Neutrophil (primary cell): ENCODE results near the gene ADAMTS14.
"Not testable (repeated sequence)": the region's sequence is repeated elsewhere in the genome, so short reads cannot be mapped to it uniquely, and the experiment has no call there.

Experiments used
- H3K27ac ChIP-seq: fragments of 200-600 bp; sonication (generic); 2 replicates; pipeline ENCODE4 v1.5.1; 2016; ENCODE audit warnings: mild to moderate bottlenecking, moderate library complexity
- H3K27me3 ChIP-seq: fragments of 200-600 bp; sonication (generic); 2 replicates; pipeline ENCODE4 v1.6.0; 2016; ENCODE audit warnings: mild to moderate bottlenecking
- H3K36me3 ChIP-seq: fragments of 200-600 bp; sonication (generic); 2 replicates; pipeline ENCODE4 v1.5.1; 2017
- H3K4me1 ChIP-seq, 2 experiments: fragments of 200-600 bp in 1 of 2; sonication (generic) in 1 of 2; 1 replicate in 1 of 2; 2 replicates in 1 of 2; pipeline versions ENCODE4 v1.5.1 to v1.6.1; 2013 to 2016; ENCODE audit warnings: low read depth in 1 of 2, low read length in 1 of 2, mild to moderate bottlenecking in 1 of 2, moderate library complexity in 1 of 2; ENCODE audit not compliant: control insufficient read depth in 1 of 2, insufficient read depth in 1 of 2
- H3K4me3 ChIP-seq, 2 experiments: fragments of 200-600 bp in 1 of 2; sonication (generic) in 1 of 2; 1 replicate in 1 of 2; 2 replicates in 1 of 2; pipeline ENCODE4 v1.5.1; 2013 to 2016; ENCODE audit warnings: low read depth in 1 of 2, low read length in 1 of 2, mild to moderate bottlenecking in 1 of 2, moderate library complexity in 1 of 2
- H3K9me3 ChIP-seq: fragments of 200-600 bp; sonication (generic); 2 replicates; pipeline ENCODE4 v1.5.1; 2016
- TF ChIP-seq, protein P1 (sequence below): fragments of 200-600 bp; sonication (generic); IDR thresholded peaks from 2 replicates; pipeline ENCODE4 v1.5.1; 2016; ENCODE audit warnings: antibody characterized with exemption

Gene ADAMTS14

GRCh38 chr10:70664702-70665195 is 7.6 kb upstream of the ADAMTS14 start:
- Histone ChIP-seq H3K27ac (no peak overlapping the region), H3K9me3 (no peaks in the 10 kb centered on the region), H3K4me1 (peaks cover 8 to 23% of the 10 kb centered on the region in 2 experiments), H3K27me3 (peaks cover 6% of the 10 kb centered on the region), H3K36me3 (no peaks in the 10 kb centered on the region), H3K4me3 (no peak overlapping the region)
- TF ChIP-seq, protein P1, sequence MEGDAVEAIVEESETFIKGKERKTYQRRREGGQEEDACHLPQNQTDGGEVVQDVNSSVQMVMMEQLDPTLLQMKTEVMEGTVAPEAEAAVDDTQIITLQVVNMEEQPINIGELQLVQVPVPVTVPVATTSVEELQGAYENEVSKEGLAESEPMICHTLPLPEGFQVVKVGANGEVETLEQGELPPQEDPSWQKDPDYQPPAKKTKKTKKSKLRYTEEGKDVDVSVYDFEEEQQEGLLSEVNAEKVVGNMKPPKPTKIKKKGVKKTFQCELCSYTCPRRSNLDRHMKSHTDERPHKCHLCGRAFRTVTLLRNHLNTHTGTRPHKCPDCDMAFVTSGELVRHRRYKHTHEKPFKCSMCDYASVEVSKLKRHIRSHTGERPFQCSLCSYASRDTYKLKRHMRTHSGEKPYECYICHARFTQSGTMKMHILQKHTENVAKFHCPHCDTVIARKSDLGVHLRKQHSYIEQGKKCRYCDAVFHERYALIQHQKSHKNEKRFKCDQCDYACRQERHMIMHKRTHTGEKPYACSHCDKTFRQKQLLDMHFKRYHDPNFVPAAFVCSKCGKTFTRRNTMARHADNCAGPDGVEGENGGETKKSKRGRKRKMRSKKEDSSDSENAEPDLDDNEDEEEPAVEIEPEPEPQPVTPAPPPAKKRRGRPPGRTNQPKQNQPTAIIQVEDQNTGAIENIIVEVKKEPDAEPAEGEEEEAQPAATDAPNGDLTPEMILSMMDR: no peak

DNA sequence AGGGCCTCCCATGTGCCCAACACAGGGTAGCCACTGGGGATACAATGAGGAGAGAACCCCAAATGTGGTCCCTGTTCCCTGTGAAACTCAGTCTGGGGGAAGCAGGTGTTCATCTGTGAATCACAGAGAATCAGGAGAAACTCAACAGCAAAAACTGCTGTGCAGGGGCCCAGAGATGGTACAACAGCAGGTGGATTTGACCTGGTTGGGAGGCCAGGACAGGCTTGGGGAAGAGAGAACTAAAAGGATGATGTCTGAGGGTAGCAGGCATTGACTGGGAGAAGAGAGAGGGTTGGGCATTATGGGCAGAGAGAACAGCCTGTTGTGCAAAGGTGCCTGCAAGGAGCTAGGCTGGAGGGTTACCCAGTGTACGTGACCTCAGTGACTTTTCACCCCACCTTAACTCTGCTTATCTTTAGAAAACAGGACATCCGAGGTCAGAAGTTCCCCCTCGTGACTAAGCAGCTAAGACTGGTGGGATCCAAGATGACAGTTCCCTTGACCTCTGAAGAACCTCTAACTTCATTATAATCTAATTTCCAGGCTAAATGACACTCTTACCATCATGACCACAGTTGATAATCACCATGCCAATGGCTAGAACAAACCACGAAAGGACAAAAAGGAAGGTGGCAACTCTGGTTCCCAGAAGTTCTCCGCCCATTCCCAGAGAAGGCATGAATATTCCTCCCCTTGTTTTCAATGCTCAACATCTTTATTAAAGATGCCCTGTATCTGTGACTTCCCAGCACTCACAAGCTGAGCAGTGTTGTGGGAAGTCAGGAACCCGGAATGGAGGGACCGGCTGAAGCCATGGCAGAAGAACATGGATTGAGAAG is 5.1 kb upstream of the ADAMTS14 start:
- Histone ChIP-seq H3K36me3 (no peaks in the 10 kb centered on the region), H3K27me3 (peaks cover 30% of the 10 kb centered on the region), H3K4me1 (peaks cover under 1 to 4% of the 10 kb centered on the region in 2 experiments), H3K9me3 (no peaks in the 10 kb centered on the region), H3K4me3 (no peak overlapping the region), H3K27ac (no peak overlapping the region)
- TF ChIP-seq, protein P1: no peak

DNA sequence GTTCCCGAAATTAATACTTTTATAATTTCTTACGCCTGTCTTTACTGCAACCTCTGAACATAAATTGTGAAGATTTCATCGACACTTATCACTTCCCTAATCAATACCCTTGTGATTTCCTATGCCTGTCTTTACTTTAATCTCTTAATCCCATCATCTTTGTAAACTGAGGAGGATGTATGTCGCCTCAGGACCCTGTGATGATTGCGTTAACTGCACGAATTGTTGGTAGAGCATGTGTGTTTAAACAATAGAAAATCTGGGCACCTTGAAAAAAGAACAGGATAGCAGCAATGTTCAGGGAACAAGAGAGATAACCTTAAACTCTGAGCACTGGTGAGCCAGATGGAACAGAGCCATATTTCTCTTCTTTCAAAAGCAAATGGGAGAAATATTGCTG is 4.5 kb upstream of the ADAMTS14 start:
- not testable (repeated sequence) for H3K4me3 ChIP-seq, H3K27ac ChIP-seq, H3K36me3 ChIP-seq, H3K9me3 ChIP-seq, H3K4me1 ChIP-seq
- H3K27me3 ChIP-seq: peaks cover 36% of the 10 kb centered on the region

DNA sequence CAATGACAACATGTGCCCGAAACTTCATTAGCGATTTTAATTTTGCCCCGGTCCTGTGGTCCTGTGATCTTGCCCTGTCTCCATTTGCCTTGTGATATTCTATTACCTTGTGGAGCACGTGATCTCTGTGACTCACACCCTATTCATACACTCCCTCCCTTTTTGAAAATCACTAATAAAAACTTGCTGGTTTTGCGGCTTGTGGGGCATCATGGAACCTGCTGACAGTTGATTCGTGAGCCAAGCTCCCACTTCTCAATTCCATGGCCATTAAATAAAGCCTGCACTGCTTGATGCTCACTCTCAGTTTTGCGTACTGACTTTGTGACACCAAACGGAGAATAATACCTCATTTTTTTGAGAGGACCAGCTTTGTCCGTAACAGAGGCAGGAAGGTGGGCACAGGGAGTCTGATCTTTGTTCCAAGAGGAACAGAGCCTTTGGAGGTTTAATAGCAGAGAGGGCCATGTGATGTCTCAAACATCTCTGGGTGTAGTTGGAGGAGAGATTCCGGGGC is 3.8 kb upstream of the ADAMTS14 start:
- H3K36me3 ChIP-seq: no peaks in the 10 kb centered on the region
- H3K9me3 ChIP-seq: no peaks in the 10 kb centered on the region
- H3K27me3 ChIP-seq: peaks cover 43% of the 10 kb centered on the region
- H3K4me3 ChIP-seq: no peak overlapping the region
- H3K27ac ChIP-seq: no peak overlapping the region
- TF ChIP-seq, protein P1: no peak
- H3K4me1 ChIP-seq: no peaks in the 10 kb centered on the region

GRCh38 chr10:70669015-70669414 is 3.3 kb upstream of the ADAMTS14 start:
- Histone ChIP-seq H3K27ac (no peak overlapping the region), H3K4me3 (no peak overlapping the region), H3K36me3 (no peaks in the 10 kb centered on the region), H3K9me3 (no peaks in the 10 kb centered on the region), H3K4me1 (no peaks in the 10 kb centered on the region), H3K27me3 (peaks cover 48% of the 10 kb centered on the region)
- TF ChIP-seq, protein P1: no peak

- TF ChIP-seq, protein P1: no peak
- H3K27ac ChIP-seq: no peak overlapping the region
- peaks cover 56% of the 10 kb centered on the region for H3K27me3 ChIP-seq
Observed at GRCh38 chr10:70669732-70670317, 2.5 kb upstream of the ADAMTS14 start.

More at GRCh38 chr10:70669732-70670317, 2.5 kb upstream of the ADAMTS14 start:
- H3K4me3 ChIP-seq: no peak overlapping the region
- H3K9me3 ChIP-seq: no peaks in the 10 kb centered on the region
- no peaks in the 10 kb centered on the region for H3K4me1 ChIP-seq
- no peaks in the 10 kb centered on the region for H3K36me3 ChIP-seq
